HepG2 (cell line): ENCODE measurements around the gene UAP1L1. TPM values are rescaled to one million over a fixed set of nuclear protein-coding genes. Genes with fewer than 3 reads are reported as not detected.

Source experiments
- KAT8 ChIP-seq: IDR thresholded peaks from 2 replicates; pipeline ENCODE4 v1.6.1; 2016; ENCODE audit warnings: missing genetic modification reagents, missing compliant biosample characterization
- MAFK ChIP-seq, 2 experiments: IDR thresholded peaks in 1 of 2; conservative IDR thresholded peaks in 1 of 2; 2 replicates each; pipeline ENCODE4 v1.6.1; 2011; ENCODE audit warnings: improper control_type of control experiment in 2 of 2, low read length in 2 of 2
- PAF1 ChIP-seq: IDR thresholded peaks from 2 replicates; pipeline ENCODE4 v1.6.1; 2016; ENCODE audit warnings: missing genetic modification reagents, missing compliant biosample characterization
- ZMAT3 ChIP-seq: sonication (generic); formaldehyde crosslinking; conservative IDR thresholded peaks from 2 replicates; pipeline ENCODE4 v1.7.0; 2021; ENCODE audit warnings: missing genetic modification reagents
- ZNF883 ChIP-seq: sonication (generic); formaldehyde crosslinking; IDR thresholded peaks from 2 replicates; pipeline ENCODE4 v1.5.1; 2020; ENCODE audit warnings: mild to moderate bottlenecking, missing genetic modification reagents; ENCODE audit errors: not compliant biosample characterization
- polyA plus RNA-seq, 8 experiments: library from polyadenylated mRNA; depleted of rRNA in 3 of 8; stranded (reverse) in 7 of 8; unstranded in 1 of 8; fragments of >200 nt; fragmentation: Illumina TruSeq in 4 of 8; extraction: Trizol in 4 of 8; gene quantifications; 2 replicates each; pipeline versions ENCODE4 v1.2.1 to v1.2.3, GENCODE V29; 2011 to 2016; ENCODE audit warnings: low read depth in 4 of 8, missing spikeins in 1 of 8, mixed read lengths in 1 of 8; ENCODE audit not compliant: insufficient read depth in 1 of 8
- total RNA-seq, 5 experiments: library from RNA; depleted of rRNA; stranded (reverse); fragments of >200 nt; fragmentation: Illumina TruSeq; extraction: Trizol; gene quantifications; 2 replicates each; pipeline ENCODE4 v1.2.3, GENCODE V29; 2016; ENCODE audit warnings: low read depth in 1 of 5
- TF ChIP-seq, protein P1 (sequence below): sonication (generic); formaldehyde crosslinking; IDR thresholded peaks from one replicate; pipeline ENCODE4 v1.5.1; 2020; ENCODE audit warnings: mild to moderate bottlenecking, missing genetic modification reagents; ENCODE audit errors: not compliant biosample characterization
- TF ChIP-seq, protein P2 (sequence below): sonication (generic); formaldehyde crosslinking; IDR thresholded peaks from 2 replicates; pipeline ENCODE4 v1.5.0; 2020; ENCODE audit warnings: missing genetic modification reagents
- TF ChIP-seq, protein P3 (sequence below): IDR thresholded peaks from 2 replicates; pipeline ENCODE4 v1.6.1; 2016

The UAP1L1 gene
- total and polyA plus RNA-seq, 2 of the 13 experiments (the other 11 are each of a cell fraction or from before 2014, with no cell fraction given) = 5.4 to 6.4 TPM

DNA sequence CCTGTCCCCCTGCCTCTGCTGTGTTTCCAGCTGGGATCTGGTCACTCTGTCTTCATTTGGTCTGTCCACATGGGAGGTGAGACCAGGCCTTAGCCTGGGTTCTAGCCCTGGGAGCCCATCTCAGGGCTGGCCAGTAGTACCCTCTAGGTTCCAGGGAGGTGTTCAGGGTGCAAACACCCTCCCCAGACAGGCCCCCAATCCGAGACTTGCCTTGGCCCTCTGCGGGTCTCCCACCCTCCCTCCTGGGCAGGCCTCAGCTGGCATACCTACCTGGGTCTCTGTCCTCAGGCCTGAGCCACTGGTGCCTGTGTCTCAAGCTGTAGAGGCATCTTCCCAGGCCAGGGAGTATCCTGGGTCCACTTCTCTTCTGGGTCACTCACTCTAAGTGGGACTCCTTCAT lies 6.0 kb upstream of the UAP1L1 start (continued):
- TF ChIP-seq, protein P1, sequence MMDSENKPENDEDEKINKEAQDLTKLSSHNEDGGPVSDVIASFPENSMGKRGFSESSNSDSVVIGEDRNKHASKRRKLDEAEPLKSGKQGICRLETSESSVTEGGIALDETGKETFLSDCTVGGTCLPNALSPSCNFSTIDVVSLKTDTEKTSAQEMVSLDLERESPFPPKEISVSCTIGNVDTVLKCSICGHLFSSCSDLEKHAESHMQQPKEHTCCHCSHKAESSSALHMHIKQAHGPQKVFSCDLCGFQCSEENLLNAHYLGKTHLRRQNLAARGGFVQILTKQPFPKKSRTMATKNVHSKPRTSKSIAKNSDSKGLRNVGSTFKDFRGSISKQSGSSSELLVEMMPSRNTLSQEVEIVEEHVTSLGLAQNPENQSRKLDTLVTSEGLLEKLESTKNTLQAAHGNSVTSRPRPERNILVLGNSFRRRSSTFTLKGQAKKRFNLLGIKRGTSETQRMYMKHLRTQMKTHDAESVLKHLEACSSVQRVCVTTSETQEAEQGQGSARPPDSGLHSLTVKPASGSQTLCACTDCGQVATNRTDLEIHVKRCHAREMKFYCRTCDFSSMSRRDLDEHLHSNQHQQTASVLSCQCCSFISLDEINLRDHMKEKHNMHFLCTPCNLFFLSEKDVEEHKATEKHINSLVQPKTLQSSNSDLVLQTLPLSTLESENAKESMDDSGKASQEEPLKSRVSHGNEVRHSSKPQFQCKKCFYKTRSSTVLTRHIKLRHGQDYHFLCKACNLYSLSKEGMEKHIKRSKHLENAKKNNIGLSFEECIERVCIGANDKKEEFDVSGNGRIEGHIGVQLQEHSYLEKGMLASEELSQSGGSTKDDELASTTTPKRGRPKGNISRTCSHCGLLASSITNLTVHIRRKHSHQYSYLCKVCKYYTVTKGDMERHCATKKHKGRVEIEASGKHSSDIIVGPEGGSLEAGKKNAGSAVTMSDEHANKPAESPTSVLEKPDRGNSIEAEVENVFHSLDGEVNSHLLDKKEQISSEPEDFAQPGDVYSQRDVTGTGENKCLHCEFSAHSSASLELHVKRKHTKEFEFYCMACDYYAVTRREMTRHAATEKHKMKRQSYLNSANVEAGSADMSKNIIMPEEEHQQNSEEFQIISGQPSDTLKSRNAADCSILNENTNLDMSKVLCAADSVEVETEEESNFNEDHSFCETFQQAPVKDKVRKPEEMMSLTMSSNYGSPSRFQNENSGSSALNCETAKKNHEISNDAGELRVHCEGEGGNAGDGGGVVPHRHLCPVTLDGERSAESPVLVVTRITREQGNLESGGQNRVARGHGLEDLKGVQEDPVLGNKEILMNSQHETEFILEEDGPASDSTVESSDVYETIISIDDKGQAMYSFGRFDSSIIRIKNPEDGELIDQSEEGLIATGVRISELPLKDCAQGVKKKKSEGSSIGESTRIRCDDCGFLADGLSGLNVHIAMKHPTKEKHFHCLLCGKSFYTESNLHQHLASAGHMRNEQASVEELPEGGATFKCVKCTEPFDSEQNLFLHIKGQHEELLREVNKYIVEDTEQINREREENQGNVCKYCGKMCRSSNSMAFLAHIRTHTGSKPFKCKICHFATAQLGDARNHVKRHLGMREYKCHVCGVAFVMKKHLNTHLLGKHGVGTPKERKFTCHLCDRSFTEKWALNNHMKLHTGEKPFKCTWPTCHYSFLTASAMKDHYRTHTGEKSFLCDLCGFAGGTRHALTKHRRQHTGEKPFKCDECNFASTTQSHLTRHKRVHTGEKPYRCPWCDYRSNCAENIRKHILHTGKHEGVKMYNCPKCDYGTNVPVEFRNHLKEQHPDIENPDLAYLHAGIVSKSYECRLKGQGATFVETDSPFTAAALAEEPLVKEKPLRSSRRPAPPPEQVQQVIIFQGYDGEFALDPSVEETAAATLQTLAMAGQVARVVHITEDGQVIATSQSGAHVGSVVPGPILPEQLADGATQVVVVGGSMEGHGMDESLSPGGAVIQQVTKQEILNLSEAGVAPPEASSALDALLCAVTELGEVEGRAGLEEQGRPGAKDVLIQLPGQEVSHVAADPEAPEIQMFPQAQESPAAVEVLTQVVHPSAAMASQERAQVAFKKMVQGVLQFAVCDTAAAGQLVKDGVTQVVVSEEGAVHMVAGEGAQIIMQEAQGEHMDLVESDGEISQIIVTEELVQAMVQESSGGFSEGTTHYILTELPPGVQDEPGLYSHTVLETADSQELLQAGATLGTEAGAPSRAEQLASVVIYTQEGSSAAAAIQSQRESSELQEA (CRISPR knock-in tag) = no peak
- TF ChIP-seq MAFK (conservative IDR thresholded peaks at IDR 0.05 in 1 of 2, IDR thresholded peaks at IDR 0.05 in 1 of 2; ENCODE audit: low read length in 2 of 2) (no peak), ZMAT3 (CRISPR knock-in tag) (no peak), ZNF883 (CRISPR knock-in tag) (peak; percentile 3), KAT8 (CRISPR knock-in tag) (no peak), PAF1 (no peak)
- TF ChIP-seq, protein P2, sequence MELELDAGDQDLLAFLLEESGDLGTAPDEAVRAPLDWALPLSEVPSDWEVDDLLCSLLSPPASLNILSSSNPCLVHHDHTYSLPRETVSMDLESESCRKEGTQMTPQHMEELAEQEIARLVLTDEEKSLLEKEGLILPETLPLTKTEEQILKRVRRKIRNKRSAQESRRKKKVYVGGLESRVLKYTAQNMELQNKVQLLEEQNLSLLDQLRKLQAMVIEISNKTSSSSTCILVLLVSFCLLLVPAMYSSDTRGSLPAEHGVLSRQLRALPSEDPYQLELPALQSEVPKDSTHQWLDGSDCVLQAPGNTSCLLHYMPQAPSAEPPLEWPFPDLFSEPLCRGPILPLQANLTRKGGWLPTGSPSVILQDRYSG = no peak
- TF ChIP-seq, protein P3, sequence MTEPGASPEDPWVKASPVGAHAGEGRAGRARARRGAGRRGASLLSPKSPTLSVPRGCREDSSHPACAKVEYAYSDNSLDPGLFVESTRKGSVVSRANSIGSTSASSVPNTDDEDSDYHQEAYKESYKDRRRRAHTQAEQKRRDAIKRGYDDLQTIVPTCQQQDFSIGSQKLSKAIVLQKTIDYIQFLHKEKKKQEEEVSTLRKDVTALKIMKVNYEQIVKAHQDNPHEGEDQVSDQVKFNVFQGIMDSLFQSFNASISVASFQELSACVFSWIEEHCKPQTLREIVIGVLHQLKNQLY (CRISPR knock-in tag) = no peak
